HG02973 (cell line): ENCODE data around the gene MED15.

Experiments used
- ATAC-seq: cut with Tn5 transposase; IDR thresholded peaks from one replicate; pipeline ENCODE4 v1.9.1; 2021; ENCODE audit warnings: moderate library complexity; ENCODE audit not compliant: unreplicated experiment

The MED15 gene

DNA sequence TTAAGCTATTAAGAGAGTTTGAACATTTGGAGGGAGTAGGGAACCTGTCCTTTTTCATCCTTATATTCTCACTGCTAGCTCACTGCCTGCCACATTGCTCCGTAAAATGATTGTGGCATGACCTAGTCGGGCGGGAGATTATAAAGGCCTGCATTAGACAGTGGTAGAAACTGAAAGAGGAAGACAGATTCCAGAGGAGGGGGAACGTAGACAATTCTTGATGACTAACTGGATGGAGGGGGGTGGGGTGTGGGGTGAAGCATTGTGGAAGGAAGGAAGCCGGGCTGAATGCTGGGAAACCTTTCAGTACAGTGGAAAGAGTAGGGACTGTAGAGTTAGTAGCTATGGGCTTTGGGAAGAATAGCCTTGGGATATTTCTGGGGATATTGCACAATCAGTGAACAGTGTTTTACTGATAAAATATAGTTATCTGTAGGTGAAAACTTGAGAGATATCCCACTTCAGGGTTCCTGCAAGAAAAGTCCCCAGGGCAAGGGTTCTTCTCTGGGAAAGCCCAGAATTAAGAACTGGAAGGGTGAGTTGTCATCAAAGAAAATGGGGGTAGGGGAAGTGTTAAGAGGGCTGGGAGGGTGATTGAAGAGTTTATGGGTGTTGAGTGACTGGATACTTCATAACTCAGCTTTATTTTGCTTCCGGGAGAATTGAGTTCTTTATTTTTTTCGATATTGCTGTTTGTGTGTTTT is 2.1 kb downstream of the MED15 start:
- ATAC-seq = no peak

DNA sequence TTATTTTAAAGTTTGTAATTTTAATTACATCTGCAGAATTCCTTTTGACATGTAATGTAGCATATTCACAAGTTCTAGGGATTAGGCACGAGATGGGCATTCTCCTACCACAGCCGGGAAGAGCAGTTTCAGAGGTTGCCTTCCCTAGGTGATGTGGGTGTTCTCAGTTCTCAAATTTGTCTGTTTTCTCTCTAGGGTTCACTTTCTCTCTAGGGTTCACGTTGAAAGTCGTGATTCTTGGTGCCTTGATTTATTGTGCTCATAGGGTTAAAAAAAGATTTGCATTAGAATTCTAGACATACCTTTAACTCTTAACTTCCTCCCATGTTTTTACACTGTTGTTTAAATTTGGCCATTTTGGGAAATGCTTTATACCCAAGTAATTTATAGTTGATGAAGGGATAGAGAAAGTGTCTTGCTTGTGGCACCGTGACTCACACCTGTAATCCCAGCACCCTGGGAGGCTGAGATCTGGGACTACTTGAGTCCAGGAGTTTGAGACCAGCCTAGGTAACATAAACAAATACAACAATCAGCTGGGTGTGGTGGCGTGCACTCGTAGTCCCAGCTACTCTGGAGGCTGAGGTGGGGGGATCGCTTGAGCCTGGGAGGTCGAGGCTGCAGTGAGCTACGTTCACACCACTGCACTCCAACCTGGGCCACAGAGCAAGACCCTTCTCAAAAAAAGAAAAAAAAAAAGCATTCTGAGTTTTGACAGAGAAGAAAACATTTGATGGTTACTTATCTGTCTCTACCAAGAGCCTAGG is 3.6 kb downstream of the MED15 start:
- ATAC-seq = no peak

- ATAC-seq = no peak
These were observed 4.3 kb downstream of the MED15 start for GRCh38 chr22:20511578-20512229.

GRCh38 chr22:20514658-20515406 is 7.4 kb downstream of the MED15 start:
- ATAC-seq = no peak

- no peak for ATAC-seq
These were observed 9.0 kb downstream of the MED15 start for GRCh38 chr22:20516399-20516798.

DNA sequence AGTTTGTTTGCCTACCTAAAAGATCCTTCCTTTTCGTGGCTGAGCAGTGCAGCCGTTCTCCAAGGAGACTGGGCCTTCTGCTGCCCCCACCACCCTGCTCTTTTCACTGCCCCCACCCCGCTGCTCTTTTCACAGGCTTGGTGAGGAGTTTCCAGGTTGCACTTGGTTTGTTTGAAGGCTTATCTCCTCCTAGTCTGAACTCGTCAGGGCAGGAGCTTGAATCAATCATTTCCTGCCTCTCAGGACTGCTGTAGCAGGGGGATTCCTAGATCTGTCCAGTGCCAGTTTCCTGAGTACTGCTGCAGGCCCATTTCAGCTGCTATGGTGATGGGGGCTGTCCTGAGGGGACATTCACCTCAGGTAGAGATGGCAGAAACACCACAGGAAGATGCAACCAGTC is 10.0 kb downstream of the MED15 start:
- ATAC-seq = no peak

- no peak for ATAC-seq
These were observed 10.6 kb downstream of the MED15 start for GRCh38 chr22:20517841-20518592.

DNA sequence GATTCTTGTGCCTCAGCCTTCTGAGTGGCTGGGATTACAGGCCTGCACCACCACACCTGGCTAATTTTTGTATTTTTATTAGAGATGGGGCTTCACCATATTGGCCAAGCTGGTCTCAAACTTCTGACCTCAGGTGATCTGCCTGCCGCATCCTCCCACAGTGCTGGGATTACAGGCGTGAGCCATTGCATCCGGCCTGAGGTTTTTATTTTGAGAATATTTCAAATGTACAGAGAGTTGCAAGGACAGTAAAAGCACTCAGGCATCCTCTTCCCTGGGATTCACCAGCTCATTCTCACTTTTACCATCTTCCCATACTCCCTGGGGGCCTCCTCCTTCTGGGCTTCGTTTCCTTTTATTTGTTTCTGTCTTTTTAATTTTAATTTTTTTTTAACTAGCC is 12.1 kb downstream of the MED15 start:
- no peak for ATAC-seq

- no peak for ATAC-seq
These were observed 12.7 kb downstream of the MED15 start for GRCh38 chr22:20520093-20520511.

DNA sequence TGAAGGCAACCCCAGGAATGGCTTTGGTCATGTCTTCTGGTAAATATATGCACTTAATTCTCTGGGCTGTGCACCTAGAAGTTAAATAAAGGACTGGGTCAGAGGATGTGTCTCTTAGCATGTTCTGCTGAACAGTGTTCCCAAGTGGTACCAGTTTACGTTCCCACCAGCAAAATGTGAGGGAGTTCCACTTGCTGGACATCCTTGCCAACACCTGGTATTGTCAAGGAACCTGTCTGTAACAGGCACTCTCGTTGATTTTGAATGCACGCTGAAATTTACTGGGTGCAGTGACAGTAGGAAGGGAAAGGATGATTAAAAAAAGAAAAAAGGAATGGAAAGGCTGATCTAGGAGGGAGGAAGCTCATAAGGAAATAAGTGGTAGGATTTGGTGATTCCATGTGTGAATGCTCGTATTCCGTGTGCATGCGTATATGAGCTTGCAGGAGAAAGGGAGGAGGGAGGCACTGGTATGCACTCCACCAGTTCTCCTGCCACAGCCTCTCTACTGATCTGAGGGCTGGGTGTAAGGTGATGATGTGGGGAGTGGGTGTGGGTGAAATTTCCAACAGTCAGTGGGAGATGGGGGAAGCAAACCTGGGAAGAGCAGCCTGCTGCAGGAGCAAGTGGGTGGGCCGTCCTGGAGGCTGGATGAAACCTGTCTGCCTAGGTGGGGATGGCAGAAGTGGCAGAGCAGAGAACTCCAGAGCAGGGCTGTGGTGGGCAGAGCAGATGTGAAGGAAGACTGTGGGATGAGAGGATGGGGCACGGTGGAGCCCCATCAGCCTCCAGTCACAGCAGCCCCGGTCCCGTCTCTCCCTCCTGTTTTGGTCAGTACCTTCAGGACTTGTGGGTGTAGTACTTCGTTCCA is 15.0 kb downstream of the MED15 start:
- no peak for ATAC-seq

DNA sequence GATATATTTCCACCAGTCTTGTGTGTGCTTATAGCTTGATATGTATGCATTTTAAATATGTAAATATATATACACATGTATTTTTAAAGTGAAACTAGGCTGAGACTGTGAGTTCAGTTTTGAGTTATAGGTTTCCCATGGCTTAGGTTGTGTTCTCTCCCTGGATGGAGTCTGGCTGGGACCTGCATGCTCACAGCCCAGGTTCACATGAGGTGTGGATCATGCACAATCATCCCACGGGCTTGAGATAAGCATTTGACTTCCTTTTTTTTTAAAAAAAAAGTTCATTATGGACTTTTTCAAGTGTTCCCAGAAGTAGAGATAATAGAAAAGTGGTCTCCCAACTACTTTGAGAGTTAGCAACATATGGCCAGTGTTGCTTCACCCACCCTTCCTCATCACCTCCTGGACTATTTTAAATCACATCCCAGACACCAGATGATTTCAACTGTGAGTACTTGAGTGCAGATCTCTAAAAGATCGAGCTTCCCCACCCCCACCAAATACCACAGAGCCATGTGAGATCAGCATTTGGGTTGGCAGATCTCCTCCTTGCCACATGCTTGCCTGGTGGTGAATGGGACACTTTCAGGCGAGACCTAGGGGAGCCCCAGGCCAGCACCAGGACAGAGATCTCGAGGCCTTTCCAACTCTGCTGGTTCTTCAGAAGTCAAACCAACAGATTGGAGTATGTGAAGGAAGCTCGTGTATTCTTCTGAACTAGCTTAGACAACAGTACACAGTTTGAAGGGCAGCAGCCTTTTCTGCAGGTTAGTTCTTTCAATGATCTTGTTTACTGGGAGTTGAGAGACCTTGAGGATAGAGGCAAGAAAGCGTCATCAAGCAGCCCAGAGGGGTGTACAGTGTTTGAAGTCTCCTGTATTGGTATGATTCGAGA is 15.9 kb downstream of the MED15 start:
- no peak for ATAC-seq

- no peak for ATAC-seq
These were observed 16.6 kb downstream of the MED15 start for GRCh38 chr22:20524004-20524481.

DNA sequence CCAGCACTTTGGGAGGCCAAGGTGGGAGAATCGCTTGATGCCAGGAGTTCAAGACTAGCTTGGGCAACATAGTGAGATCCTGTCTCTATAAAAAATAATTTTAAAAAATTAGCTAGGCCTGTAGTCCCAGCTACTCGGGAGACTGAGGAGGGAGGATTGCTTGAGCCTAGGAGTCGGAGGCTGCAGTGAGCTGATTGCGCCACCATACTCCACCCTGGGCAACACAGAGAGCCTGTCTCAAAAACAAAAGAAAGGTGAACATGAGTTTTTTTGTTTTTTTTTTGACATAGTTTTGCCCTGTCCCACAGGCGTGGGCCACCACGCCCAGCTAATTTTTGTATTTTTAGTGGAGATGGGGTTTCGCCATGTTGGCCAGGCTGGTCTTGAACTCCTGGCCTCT is 17.6 kb downstream of the MED15 start:
- ATAC-seq = no peak

DNA sequence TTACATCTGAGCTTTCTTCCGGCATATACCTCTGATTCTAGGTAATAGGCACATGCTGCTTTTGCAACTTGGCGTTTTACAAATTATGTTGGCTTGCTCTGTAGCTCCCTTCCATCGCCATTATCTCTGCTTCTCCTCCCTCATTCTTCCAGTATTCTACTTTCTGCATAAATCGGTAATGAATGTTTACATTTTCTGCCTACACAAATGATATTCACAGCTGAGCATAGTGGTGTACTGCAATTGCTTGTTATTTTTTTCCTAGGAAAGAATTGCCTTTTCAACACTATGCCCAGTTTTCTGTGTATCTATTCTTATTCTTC is 18.9 kb downstream of the MED15 start:
- no peak for ATAC-seq

- ATAC-seq = no peak
These were observed 19.4 kb downstream of the MED15 start for GRCh38 chr22:20526628-20527355.

GRCh38 chr22:20528405-20528978 is 21.1 kb downstream of the MED15 start:
- ATAC-seq = no peak

- no peak for ATAC-seq
These were observed 23.2 kb downstream of the MED15 start for GRCh38 chr22:20530368-20531153.
